GM23338 (cell line): ENCODE results near the gene LRRC2. TPM values are rescaled to one million over a fixed set of nuclear protein-coding genes. Genes with fewer than 3 reads are reported as not detected.

ENCODE experiments used
- ATAC-seq: fragments of 200-7000 bp; cut with Tn5 transposase; 3 replicates; pipeline ENCODE4 v1.9.1; 2020
- DNase-seq: peaks from one replicate; pipeline ENCODE4 v3.0.0-alpha.2; 2015; ENCODE audit warnings: low spot score
- H2AFZ ChIP-seq: fragments of 200-600 bp; sonication (generic); 2 replicates; pipeline ENCODE4 v1.8.0; 2016; ENCODE audit warnings: antibody characterized with exemption, mild to moderate bottlenecking, moderate library complexity
- H3F3A ChIP-seq: fragments of 200-600 bp; sonication (generic); replicated peaks from 2 replicates; pipeline ENCODE4 v1.8.0; 2017; ENCODE audit warnings: antibody characterized with exemption, mixed run types, low read depth
- H3K27ac ChIP-seq: fragments of 200-600 bp; sonication (generic); 2 replicates; pipeline ENCODE4 v1.6.1; 2016; ENCODE audit warnings: low read depth
- H3K27me3 ChIP-seq: fragments of 200-600 bp; sonication (generic); 2 replicates; pipeline ENCODE4 v1.8.0; 2016; ENCODE audit warnings: mild to moderate bottlenecking, mixed run types, moderate library complexity; ENCODE audit not compliant: insufficient read depth
- H3K36me3 ChIP-seq: fragments of 200-600 bp; sonication (generic); 2 replicates; pipeline ENCODE4 v1.8.0; 2016; ENCODE audit warnings: mild to moderate bottlenecking; ENCODE audit not compliant: insufficient read depth
- H3K4me1 ChIP-seq: fragments of 200-600 bp; sonication (generic); 2 replicates; pipeline ENCODE4 v1.8.0; 2016; ENCODE audit warnings: mild to moderate bottlenecking, moderate library complexity; ENCODE audit not compliant: insufficient read depth
- H3K4me2 ChIP-seq: fragments of 200-600 bp; sonication (generic); 2 replicates; pipeline ENCODE4 v1.7.1; 2017; ENCODE audit warnings: mixed run types
- H3K4me3 ChIP-seq: fragments of 200-600 bp; sonication (generic); 2 replicates; pipeline ENCODE4 v1.6.1; 2016; ENCODE audit warnings: mixed run types
- H3K79me2 ChIP-seq: fragments of 200-600 bp; sonication (generic); replicated peaks from 2 replicates; pipeline ENCODE4 v1.8.0; 2017; ENCODE audit warnings: mild to moderate bottlenecking; ENCODE audit not compliant: insufficient read depth
- H3K9me2 ChIP-seq: fragments of 200-600 bp; sonication (generic); 2 replicates; pipeline ENCODE4 v1.8.0; 2017; ENCODE audit not compliant: insufficient read depth
- H4K20me1 ChIP-seq: fragments of 200-600 bp; sonication (generic); replicated peaks from 2 replicates; pipeline ENCODE4 v1.8.0; 2017; ENCODE audit warnings: mild to moderate bottlenecking; ENCODE audit not compliant: insufficient read depth
- H3K27ac Mint-ChIP-seq: 2 replicates; pipeline ENCODE4 v1.8.0; 2020; ENCODE audit warnings: inconsistent platforms, mild to moderate bottlenecking, moderate library complexity, mixed read lengths
- H3K27me3 Mint-ChIP-seq: 3 replicates; pipeline ENCODE4 v1.8.0; 2022; ENCODE audit warnings: low read depth, mild to moderate bottlenecking, moderate library complexity, mixed read lengths, inconsistent platforms; ENCODE audit not compliant: insufficient read depth, poor library complexity
- H3K36me3 Mint-ChIP-seq: 3 replicates; pipeline ENCODE4 v1.8.0; 2021; ENCODE audit warnings: low read depth, mild to moderate bottlenecking, inconsistent platforms, moderate library complexity, mixed read lengths
- H3K4me1 Mint-ChIP-seq: 3 replicates; pipeline ENCODE4 v1.8.0; 2020; ENCODE audit warnings: mild to moderate bottlenecking, inconsistent platforms, mixed read lengths
- H3K4me3 Mint-ChIP-seq: 3 replicates; pipeline ENCODE4 v1.8.0; 2021; ENCODE audit warnings: moderate library complexity, mild to moderate bottlenecking, inconsistent platforms, mixed read lengths
- H3K9me3 Mint-ChIP-seq: 3 replicates; pipeline ENCODE4 v1.8.0; 2020; ENCODE audit warnings: moderate library complexity, mild to moderate bottlenecking, inconsistent platforms, mixed read lengths
- CREB1 ChIP-seq: fragments of 250-450 bp; sonication (Bioruptor Pico); IDR thresholded peaks from 2 replicates; pipeline ENCODE4 v1.5.0; 2020; ENCODE audit warnings: low read depth, mild to moderate bottlenecking, moderate library complexity
- CTCF ChIP-seq, 2 experiments: fragments of 200-600 bp in 1 of 2; sonication (generic) in 1 of 2; conservative IDR thresholded peaks; 2 replicates each; pipeline versions ENCODE4 v1.5.1 to v1.6.1; 2016 to 2017; ENCODE audit warnings: antibody characterized with exemption in 2 of 2, low read depth in 2 of 2, mild to moderate bottlenecking in 2 of 2, moderate library complexity in 1 of 2
- EZH2 ChIP-seq: fragments of 200-600 bp; sonication (generic); IDR thresholded peaks from one replicate; pipeline ENCODE4 v1.8.0; 2017; ENCODE audit warnings: antibody characterized with exemption, mild to moderate bottlenecking, low read depth; ENCODE audit not compliant: unreplicated experiment
- EZH2phosphoT487 ChIP-seq: fragments of 200-600 bp; sonication (generic); IDR thresholded peaks from one replicate; pipeline ENCODE4 v1.8.1; 2018; ENCODE audit warnings: antibody characterized with exemption; ENCODE audit not compliant: unreplicated experiment
- JUNB ChIP-seq: IDR thresholded peaks from one replicate; pipeline ENCODE4 v1.6.1; 2016; ENCODE audit warnings: antibody characterized with exemption; ENCODE audit not compliant: unreplicated experiment
- NANOG ChIP-seq: IDR thresholded peaks from 2 replicates; pipeline ENCODE4 v1.6.1; 2016; ENCODE audit warnings: antibody characterized with exemption, borderline replicate concordance
- POLR2AphosphoS5 ChIP-seq: IDR thresholded peaks from 2 replicates; pipeline ENCODE4 v1.6.1; 2016; ENCODE audit warnings: antibody characterized with exemption, low read depth
- STAT1 ChIP-seq: IDR thresholded peaks from one replicate; pipeline ENCODE4 v1.6.1; 2016; ENCODE audit warnings: antibody characterized with exemption; ENCODE audit not compliant: unreplicated experiment
- ZNF462 ChIP-seq: fragments of 250-450 bp; sonication (Bioruptor Pico); IDR thresholded peaks from 2 replicates; pipeline ENCODE4 v1.5.0; 2020; ENCODE audit warnings: mild to moderate bottlenecking, moderate library complexity
- polyA plus RNA-seq: library from polyadenylated mRNA; unstranded; fragments of >200 nt; fragmentation: Nextera tagmentation; extraction: Ambion mirVana; gene quantifications from 2 replicates; pipeline ENCODE4 v1.2.1, GENCODE V29; 2016
- total RNA-seq: library from RNA; depleted of rRNA; stranded (reverse); fragments of >200 nt; shearing (Covaris generic); gene quantifications from 2 replicates; pipeline ENCODE4 v1.2.3, GENCODE V29; 2014

LRRC2 gene
- total and polyA plus RNA-seq, 2 experiments from 2014 or later: 6.5 to 7.1 TPM

DNA sequence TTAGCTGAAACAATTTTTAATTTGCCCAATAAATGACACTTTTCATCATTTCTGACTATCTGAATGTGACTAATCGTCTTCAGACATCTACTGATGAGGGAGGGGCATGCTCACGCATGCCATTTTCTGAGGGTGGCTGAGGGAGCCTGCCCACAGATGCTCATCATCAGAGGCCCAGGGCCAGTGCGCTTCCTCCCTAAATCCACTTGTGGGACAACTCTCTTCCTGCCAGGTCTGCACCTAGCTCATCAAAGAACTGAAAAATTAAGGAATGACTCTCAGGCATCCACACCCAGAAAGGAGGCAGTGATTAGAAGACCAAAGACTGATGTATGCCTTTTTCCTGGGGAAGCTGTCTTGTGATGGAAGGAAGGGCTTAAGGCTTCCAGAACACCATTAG lies 45.6 kb downstream of the LRRC2 start (continued):
- no peak for TF ChIP-seq ZNF462 (CRISPR knock-in tag)

DNA sequence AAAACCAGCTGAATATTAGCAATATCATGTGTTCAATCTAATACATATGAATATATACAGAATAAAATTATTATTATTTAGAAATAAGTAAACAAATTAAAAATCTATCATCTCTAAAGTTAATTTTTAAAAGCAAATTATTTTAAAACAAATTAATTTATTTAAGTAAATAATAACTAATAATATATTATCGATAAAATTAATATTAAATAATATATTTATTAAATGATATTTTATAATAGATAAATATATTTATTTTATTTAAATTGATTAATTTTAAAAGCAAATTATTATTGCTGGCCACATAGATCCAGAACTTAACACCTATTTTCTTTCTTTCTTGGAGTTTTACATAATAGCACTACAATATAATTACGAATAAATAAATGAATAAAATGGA lies 46.1 kb downstream of the LRRC2 start:
- no peak overlapping the region for H3K27ac ChIP-seq
- peaks cover 7% of the 10 kb centered on the region for H3K4me1 Mint-ChIP-seq
- H3F3A ChIP-seq: no peaks in the 10 kb centered on the region; the same call in 1 of the 2 replicates
- TF ChIP-seq EZH2 (no peak), NANOG (no peak)
- no peak overlapping the region for H3K27ac Mint-ChIP-seq
- H4K20me1 ChIP-seq: no peaks in the 10 kb centered on the region
- no peaks in the 10 kb centered on the region for H3K27me3 ChIP-seq
- no peaks in the 10 kb centered on the region; the same call in 2 of the 3 replicates for H3K9me3 Mint-ChIP-seq
- H3K4me3 Mint-ChIP-seq: no peak overlapping the region
- H2AFZ ChIP-seq: no peak overlapping the region
- DNase-seq: no peak
- H3K36me3 ChIP-seq: no peaks in the 10 kb centered on the region
- H3K4me2 ChIP-seq: no peak overlapping the region
- H3K4me3 ChIP-seq: no peak overlapping the region
- no peaks in the 10 kb centered on the region for H3K9me2 ChIP-seq
- H3K36me3 Mint-ChIP-seq: peaks cover 3% of the 10 kb centered on the region; the same call in 1 of the 3 replicates
- ATAC-seq: no peak
- peaks cover 3% of the 10 kb centered on the region for H3K27me3 Mint-ChIP-seq
- no peaks in the 10 kb centered on the region for H3K4me1 ChIP-seq
- no peaks in the 10 kb centered on the region for H3K79me2 ChIP-seq

DNA sequence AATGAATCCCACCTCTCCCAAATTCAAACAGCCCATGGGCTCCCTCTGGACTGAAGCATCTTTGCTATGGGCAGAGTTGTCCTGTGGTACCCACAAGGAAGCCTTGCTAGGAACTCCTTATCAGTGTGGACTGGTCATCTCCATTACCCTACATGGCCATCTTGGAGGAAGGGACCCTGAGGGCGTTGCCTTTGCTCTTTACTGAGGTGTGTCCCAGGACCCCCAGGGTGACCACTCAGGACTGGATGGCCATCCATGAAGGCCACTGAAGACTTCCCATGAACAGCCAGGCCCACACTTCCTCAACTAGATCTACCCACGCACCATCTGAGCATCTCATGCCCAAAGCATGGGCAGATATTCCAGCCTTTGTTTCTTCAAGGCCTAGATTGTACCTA lies 48.3 kb downstream of the LRRC2 start:
- no peak overlapping the region for H3K27ac Mint-ChIP-seq
- TF ChIP-seq CREB1 (CRISPR knock-in tag) (no peak), EZH2 (no peak), EZH2phosphoT487 (no peak), CTCF (conservative IDR thresholded peaks at IDR 0.05; ENCODE audit: low read depth in 2 of 2) (no peak), NANOG (no peak), JUNB (no peak), STAT1 (no peak), POLR2AphosphoS5 (no peak)

More for the DNA sequence above, 48.3 kb downstream of the LRRC2 start:
- Histone ChIP-seq H3K4me3 (no peak overlapping the region), H3K4me1 (no peaks in the 10 kb centered on the region), H2AFZ (no peak overlapping the region), H3K36me3 (no peaks in the 10 kb centered on the region), H4K20me1 (no peaks in the 10 kb centered on the region), H3K79me2 (no peaks in the 10 kb centered on the region), H3F3A (no peaks in the 10 kb centered on the region; the same call in 1 of the 2 replicates), H3K27me3 (no peaks in the 10 kb centered on the region), H3K9me2 (no peaks in the 10 kb centered on the region), H3K4me2 (no peak overlapping the region), H3K27ac (no peak overlapping the region)
- no peaks in the 10 kb centered on the region for H3K9me3 Mint-ChIP-seq
- peaks cover 3% of the 10 kb centered on the region for H3K27me3 Mint-ChIP-seq
- H3K36me3 Mint-ChIP-seq: peaks cover 3% of the 10 kb centered on the region; the same call in 1 of the 3 replicates
- DNase-seq (no peak), ATAC-seq (no peak)
- H3K4me3 Mint-ChIP-seq: no peak overlapping the region
- peaks cover 7% of the 10 kb centered on the region for H3K4me1 Mint-ChIP-seq
